ENCODE data around the gene ABHD14A.

DNA sequence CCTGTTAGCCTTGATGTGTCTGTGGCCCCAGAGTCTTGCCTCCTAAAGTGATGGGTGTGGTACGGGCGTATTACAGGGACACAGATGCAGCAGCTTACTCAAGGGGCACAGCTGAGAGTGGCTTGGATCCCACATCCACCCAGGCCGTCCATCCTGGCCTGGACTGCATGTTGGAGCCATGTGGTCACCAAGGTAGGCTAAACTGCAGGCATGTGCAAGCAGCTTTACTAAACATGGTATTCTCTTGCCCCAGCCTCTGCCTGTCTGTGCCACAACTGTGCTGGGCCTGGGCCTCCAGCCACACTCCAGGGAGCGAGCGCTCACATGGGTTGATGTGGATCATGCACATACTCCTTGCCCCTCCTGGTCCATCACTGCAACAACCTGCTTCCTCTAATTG lies 25.7 kb upstream of the ABHD14A start:
- TF ChIP-seq, protein P1, sequence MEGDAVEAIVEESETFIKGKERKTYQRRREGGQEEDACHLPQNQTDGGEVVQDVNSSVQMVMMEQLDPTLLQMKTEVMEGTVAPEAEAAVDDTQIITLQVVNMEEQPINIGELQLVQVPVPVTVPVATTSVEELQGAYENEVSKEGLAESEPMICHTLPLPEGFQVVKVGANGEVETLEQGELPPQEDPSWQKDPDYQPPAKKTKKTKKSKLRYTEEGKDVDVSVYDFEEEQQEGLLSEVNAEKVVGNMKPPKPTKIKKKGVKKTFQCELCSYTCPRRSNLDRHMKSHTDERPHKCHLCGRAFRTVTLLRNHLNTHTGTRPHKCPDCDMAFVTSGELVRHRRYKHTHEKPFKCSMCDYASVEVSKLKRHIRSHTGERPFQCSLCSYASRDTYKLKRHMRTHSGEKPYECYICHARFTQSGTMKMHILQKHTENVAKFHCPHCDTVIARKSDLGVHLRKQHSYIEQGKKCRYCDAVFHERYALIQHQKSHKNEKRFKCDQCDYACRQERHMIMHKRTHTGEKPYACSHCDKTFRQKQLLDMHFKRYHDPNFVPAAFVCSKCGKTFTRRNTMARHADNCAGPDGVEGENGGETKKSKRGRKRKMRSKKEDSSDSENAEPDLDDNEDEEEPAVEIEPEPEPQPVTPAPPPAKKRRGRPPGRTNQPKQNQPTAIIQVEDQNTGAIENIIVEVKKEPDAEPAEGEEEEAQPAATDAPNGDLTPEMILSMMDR (IDR thresholded peaks at IDR 0.05; ENCODE audit: borderline replicate concordance, extremely low read depth, low read length, poor library complexity, severe bottlenecking): no peak
- no peak for TF ChIP-seq EZH2 (IDR thresholded peaks at IDR 0.05; ENCODE audit: borderline replicate concordance, low read depth, low read length, severe bottlenecking)

Data from DND-41 (cell line).